Fibroblast of the aortic adventitia (primary cell): Measurements from ENCODE around the gene EMCN. TPM values are rescaled to one million over a fixed set of nuclear protein-coding genes. Genes with fewer than 3 reads are reported as not detected.
A peak's percentile ranks its signal among the peaks of the same experiment; 100 is the strongest.

Source experiments
- DNase-seq: peaks from one replicate; pipeline ENCODE4 v3.0.0-alpha.2; 2010; ENCODE audit warnings: low read depth
- H3K4me3 ChIP-seq: 2 replicates; pipeline ENCODE4 v1.5.1; 2011; ENCODE audit warnings: low read depth, mild to moderate bottlenecking, control low read depth, low read length, moderate library complexity
- CTCF ChIP-seq: IDR thresholded peaks from 2 replicates; pipeline ENCODE4 v1.5.1; 2011; ENCODE audit warnings: mild to moderate bottlenecking, low read length, control low read depth, inconsistent platforms; ENCODE audit not compliant: insufficient read depth
- total RNA-seq: library from RNA; depleted of rRNA; stranded (reverse); fragments of >200 nt; gene quantifications from 2 replicates; pipeline ENCODE4 v1.2.3, GENCODE V29; 2012; ENCODE audit warnings: low replicate concordance

Gene EMCN
- total RNA-seq, 1 donor, result 0.99 TPM

- no peak for DNase-seq
- no peak overlapping the region for H3K4me3 ChIP-seq
- TF ChIP-seq CTCF, result no peak
These were observed 22.7 kb downstream of the EMCN start for GRCh38 chr4:100495074-100495473.

GRCh38 chr4:100494166-100494565 is 23.7 kb downstream of the EMCN start:
- TF ChIP-seq CTCF, result no peak
- H3K4me3 ChIP-seq, result no peak overlapping the region
- peak; percentile 40 for DNase-seq

GRCh38 chr4:100493756-100494155 is 24.1 kb downstream of the EMCN start:
- TF ChIP-seq CTCF, result no peak
- H3K4me3 ChIP-seq, result no peak overlapping the region
- DNase-seq, result peak; percentile 27

- no peak for DNase-seq
- no peak overlapping the region for H3K4me3 ChIP-seq
- no peak for TF ChIP-seq CTCF
These were observed 25.7 kb downstream of the EMCN start for GRCh38 chr4:100492129-100492528.

- peak; percentile 29 for DNase-seq
- TF ChIP-seq CTCF, result no peak
- H3K4me3 ChIP-seq, result no peak overlapping the region
These were observed 28.5 kb downstream of the EMCN start for GRCh38 chr4:100489305-100489704.

- H3K4me3 ChIP-seq, result no peak overlapping the region
- DNase-seq, result no peak
- TF ChIP-seq CTCF, result no peak
These were observed 31.3 kb downstream of the EMCN start for GRCh38 chr4:100486496-100486895.

- DNase-seq, result no peak
- TF ChIP-seq CTCF, result no peak
- no peak overlapping the region for H3K4me3 ChIP-seq
These were observed 34.0 kb downstream of the EMCN start for GRCh38 chr4:100483796-100484195.
